ENCODE results near the gene STIM1. TPM values are rescaled to one million over a fixed set of nuclear protein-coding genes. Genes with fewer than 3 reads are reported as not detected.

STIM1 gene
- total and polyA plus RNA-seq, 10 of the 15 experiments (the other 5 are each of a cell fraction or from before 2014, with no cell fraction given) = 8.6 to 57.7 (median 29.3) TPM

DNA sequence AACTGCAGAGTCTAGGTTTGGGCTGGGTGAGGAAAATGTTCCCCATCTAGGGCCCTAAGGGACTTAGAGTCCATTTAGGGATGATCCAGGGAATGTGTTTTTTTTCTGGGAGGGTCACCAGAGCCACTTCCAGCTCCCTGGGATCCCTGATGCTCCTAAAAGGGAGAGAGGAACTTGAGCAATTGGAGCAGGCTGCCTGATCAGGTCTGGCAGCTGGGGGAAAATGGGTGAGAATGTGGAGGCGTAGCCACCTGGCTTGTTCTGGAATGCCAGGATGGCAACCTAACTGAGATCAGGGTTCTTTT, 45.9 kb upstream of the STIM1 start:
- Histone ChIP-seq H3K4me3 (no peak overlapping the region), H3K27ac (ENCODE audit: control insufficient read depth, insufficient read depth) (no peak overlapping the region), H3K36me3 (ENCODE audit: control insufficient read depth in 2 of 2, insufficient read depth in 2 of 2, low read length in 1 of 2) (no peaks in the 10 kb centered on the region; a peak in 1 of 4 replicates), H2AFZ (ENCODE audit: control insufficient read depth, low read depth, low read length) (no peak overlapping the region), H3K9ac (ENCODE audit: control insufficient read depth, insufficient read depth, low read length) (no peak overlapping the region), H3K4me2 (ENCODE audit: control insufficient read depth, insufficient read depth) (no peak overlapping the region), H4K20me1 (ENCODE audit: control insufficient read depth, insufficient read depth) (no peaks in the 10 kb centered on the region), H3K4me1 (ENCODE audit: control insufficient read depth, insufficient read depth, low read length) (no peaks in the 10 kb centered on the region), H3K9me3 (replicated peaks; ENCODE audit: control insufficient read depth, insufficient read depth, low read length) (no peaks in the 10 kb centered on the region), H3K79me2 (ENCODE audit: control insufficient read depth, insufficient read depth, low read length) (no peaks in the 10 kb centered on the region), H3K27me3 (replicated peaks in 1 of 2; ENCODE audit: control insufficient read depth in 2 of 2, insufficient read depth in 2 of 2, low read length in 1 of 2) (no peaks in the 10 kb centered on the region)
- ChIA-PET CTCF (interaction anchor here (0.5 to 4.5 kb wide), 36 partner anchors 10 to 820 kb away, joined by 3 to 44 read pairs (median 4); partner anchors contain the start of genes NUP98 and RHOG), SMC1A (ENCODE audit: uncharacterized antibody, unreplicated experiment) (interaction anchor here (0.8 to 4.1 kb wide), 21 partner anchors 11 to 307 kb away, joined by 3 to 33 read pairs (median 4); partner anchors contain the start of genes NUP98 and RHOG), RAD21 (ENCODE audit: unreplicated experiment) (interaction anchor here (1.0 to 4.4 kb wide), 12 partner anchors 8 to 263 kb away, joined by 3 to 25 read pairs (median 8); partner anchors contain the start of genes NUP98, RHOG and STIM1), POLR2A (interaction anchor here (0.6 to 1.9 kb wide), 5 partner anchors 26 to 263 kb away, joined by 3 to 5 read pairs (median 3); partner anchors contain the start of gene RHOG)
- in situ Hi-C loops (cut with MboI) (no loop called here), intact Hi-C loops (cut with micrococcal nuclease; ENCODE audit: unreplicated experiment) (no loop called here)
- no TSS peak for BruUV-seq (replicated peaks)
- ATAC-seq (no peak), FAIRE-seq (no peak), DNase-seq (ENCODE audit: low read depth, low spot score) (no peak)
- no peak for TF ChIP-seq BHLHE40 (IDR thresholded peaks at IDR 0.05; ENCODE audit: borderline replicate concordance in 1 of 2, low read depth in 2 of 2, low read length in 1 of 2)
- WGBS (ENCODE audit: insufficient coverage, insufficient replicate concordance, low lambda C conversion rate, missing lambda C conversion rate) = 100% methylated on average over 1 of the region's 1 CpG

DNA sequence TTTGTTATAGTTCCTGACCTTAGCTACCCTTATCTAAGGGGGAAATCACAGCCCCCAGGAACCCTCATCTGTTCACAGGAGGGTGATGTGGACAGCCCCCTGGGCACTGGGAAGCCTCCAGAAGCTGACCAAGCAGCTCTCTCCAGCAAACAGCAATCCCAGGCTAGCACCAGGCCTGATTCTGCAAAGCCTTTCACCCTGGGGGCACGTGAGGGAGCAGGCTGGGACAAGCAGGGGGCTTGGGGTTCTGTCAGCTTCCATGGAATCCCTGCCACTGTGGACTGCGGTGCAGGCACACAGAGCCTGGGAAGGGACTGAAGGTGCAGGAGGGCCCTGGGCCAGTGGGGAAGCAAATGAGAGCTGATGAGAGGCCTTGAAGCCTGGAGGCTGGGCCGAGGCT, 45.0 kb upstream of the STIM1 start:
- H3K27ac ChIP-seq (ENCODE audit: control insufficient read depth, insufficient read depth) = no peak overlapping the region
- DNase-seq (ENCODE audit: low read depth, low spot score) (no peak), FAIRE-seq (no peak), ATAC-seq (no peak)
- 48% methylated on average over 3 of the region's 3 CpGs for WGBS (ENCODE audit: insufficient coverage, insufficient replicate concordance, low lambda C conversion rate, missing lambda C conversion rate)
- RAD21 ChIA-PET (ENCODE audit: unreplicated experiment) = interaction anchor here (1.2 to 4.4 kb wide), 3 partner anchors 25 to 262 kb away, joined by 3 to 25 read pairs (median 13); no protein-coding TSS in a partner anchor
- intact Hi-C loops (cut with micrococcal nuclease; ENCODE audit: unreplicated experiment) (no loop called here), in situ Hi-C loops (cut with MboI) (no loop called here)
- no peaks in the 10 kb centered on the region for H3K27me3 ChIP-seq (replicated peaks in 1 of 2; ENCODE audit: control insufficient read depth in 2 of 2, insufficient read depth in 2 of 2, low read length in 1 of 2)
- no peaks in the 10 kb centered on the region for H4K20me1 ChIP-seq (ENCODE audit: control insufficient read depth, insufficient read depth)
- H3K4me2 ChIP-seq (ENCODE audit: control insufficient read depth, insufficient read depth) = no peak overlapping the region
- no peak overlapping the region for H3K4me3 ChIP-seq
- POLR2A ChIA-PET = no interaction called here
- SMC1A ChIA-PET (ENCODE audit: uncharacterized antibody, unreplicated experiment) = interaction anchor here (0.7 to 4.1 kb wide), 8 partner anchors 10 to 306 kb away, joined by 3 to 33 read pairs (median 6); partner anchors contain the start of gene NUP98
- H3K36me3 ChIP-seq (ENCODE audit: control insufficient read depth in 2 of 2, insufficient read depth in 2 of 2, low read length in 1 of 2) = no peaks in the 10 kb centered on the region; a peak in 1 of 4 replicates
- no peak overlapping the region for H3K9ac ChIP-seq (ENCODE audit: control insufficient read depth, insufficient read depth, low read length)
- H2AFZ ChIP-seq (ENCODE audit: control insufficient read depth, low read depth, low read length) = no peak overlapping the region
- BruUV-seq (replicated peaks) = no TSS peak
- no peaks in the 10 kb centered on the region for H3K4me1 ChIP-seq (ENCODE audit: control insufficient read depth, insufficient read depth, low read length)
- no peaks in the 10 kb centered on the region for H3K9me3 ChIP-seq (replicated peaks; ENCODE audit: control insufficient read depth, insufficient read depth, low read length)
- CTCF ChIA-PET = interaction anchor here (0.6 to 4.5 kb wide), 15 partner anchors 9 to 279 kb away, joined by 3 to 43 read pairs (median 3); partner anchors contain the start of gene RHOG
- H3K79me2 ChIP-seq (ENCODE audit: control insufficient read depth, insufficient read depth, low read length) = no peaks in the 10 kb centered on the region
- TF ChIP-seq, protein P1, sequence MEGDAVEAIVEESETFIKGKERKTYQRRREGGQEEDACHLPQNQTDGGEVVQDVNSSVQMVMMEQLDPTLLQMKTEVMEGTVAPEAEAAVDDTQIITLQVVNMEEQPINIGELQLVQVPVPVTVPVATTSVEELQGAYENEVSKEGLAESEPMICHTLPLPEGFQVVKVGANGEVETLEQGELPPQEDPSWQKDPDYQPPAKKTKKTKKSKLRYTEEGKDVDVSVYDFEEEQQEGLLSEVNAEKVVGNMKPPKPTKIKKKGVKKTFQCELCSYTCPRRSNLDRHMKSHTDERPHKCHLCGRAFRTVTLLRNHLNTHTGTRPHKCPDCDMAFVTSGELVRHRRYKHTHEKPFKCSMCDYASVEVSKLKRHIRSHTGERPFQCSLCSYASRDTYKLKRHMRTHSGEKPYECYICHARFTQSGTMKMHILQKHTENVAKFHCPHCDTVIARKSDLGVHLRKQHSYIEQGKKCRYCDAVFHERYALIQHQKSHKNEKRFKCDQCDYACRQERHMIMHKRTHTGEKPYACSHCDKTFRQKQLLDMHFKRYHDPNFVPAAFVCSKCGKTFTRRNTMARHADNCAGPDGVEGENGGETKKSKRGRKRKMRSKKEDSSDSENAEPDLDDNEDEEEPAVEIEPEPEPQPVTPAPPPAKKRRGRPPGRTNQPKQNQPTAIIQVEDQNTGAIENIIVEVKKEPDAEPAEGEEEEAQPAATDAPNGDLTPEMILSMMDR (IDR thresholded peaks at IDR 0.05 in 2 of 3, conservative IDR thresholded peaks at IDR 0.05 in 1 of 3; ENCODE audit: control insufficient read depth in 2 of 3, extremely low read depth in 1 of 3, insufficient read depth in 1 of 3, low read depth in 3 of 3, low read length in 3 of 3) = no peak
- TF ChIP-seq, protein P2, sequence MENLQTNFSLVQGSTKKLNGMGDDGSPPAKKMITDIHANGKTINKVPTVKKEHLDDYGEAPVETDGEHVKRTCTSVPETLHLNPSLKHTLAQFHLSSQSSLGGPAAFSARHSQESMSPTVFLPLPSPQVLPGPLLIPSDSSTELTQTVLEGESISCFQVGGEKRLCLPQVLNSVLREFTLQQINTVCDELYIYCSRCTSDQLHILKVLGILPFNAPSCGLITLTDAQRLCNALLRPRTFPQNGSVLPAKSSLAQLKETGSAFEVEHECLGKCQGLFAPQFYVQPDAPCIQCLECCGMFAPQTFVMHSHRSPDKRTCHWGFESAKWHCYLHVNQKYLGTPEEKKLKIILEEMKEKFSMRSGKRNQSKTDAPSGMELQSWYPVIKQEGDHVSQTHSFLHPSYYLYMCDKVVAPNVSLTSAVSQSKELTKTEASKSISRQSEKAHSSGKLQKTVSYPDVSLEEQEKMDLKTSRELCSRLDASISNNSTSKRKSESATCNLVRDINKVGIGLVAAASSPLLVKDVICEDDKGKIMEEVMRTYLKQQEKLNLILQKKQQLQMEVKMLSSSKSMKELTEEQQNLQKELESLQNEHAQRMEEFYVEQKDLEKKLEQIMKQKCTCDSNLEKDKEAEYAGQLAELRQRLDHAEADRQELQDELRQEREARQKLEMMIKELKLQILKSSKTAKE (IDR thresholded peaks at IDR 0.05; ENCODE audit: low read depth, poor library complexity, severe bottlenecking) = no peak
- TF ChIP-seq POU2F2 (IDR thresholded peaks at IDR 0.05; ENCODE audit: borderline replicate concordance, low read depth, low read length) = no peak
- TF ChIP-seq, protein P3, sequence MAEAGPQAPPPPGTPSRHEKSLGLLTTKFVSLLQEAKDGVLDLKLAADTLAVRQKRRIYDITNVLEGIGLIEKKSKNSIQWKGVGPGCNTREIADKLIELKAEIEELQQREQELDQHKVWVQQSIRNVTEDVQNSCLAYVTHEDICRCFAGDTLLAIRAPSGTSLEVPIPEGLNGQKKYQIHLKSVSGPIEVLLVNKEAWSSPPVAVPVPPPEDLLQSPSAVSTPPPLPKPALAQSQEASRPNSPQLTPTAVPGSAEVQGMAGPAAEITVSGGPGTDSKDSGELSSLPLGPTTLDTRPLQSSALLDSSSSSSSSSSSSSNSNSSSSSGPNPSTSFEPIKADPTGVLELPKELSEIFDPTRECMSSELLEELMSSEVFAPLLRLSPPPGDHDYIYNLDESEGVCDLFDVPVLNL (IDR thresholded peaks at IDR 0.05; ENCODE audit: low read depth, low read length) = no peak

All from GM12878 (cell line).